K562 (cell line): Measurements from ENCODE around the gene DUSP16. TPM values are rescaled to one million over a fixed set of nuclear protein-coding genes. Genes with fewer than 3 reads are reported as not detected.
"Not testable (repeated sequence)": the region's sequence is repeated elsewhere in the genome, so short reads cannot be mapped to it uniquely, and the experiment has no call there.

ENCODE experiments used
- ATAC-seq: fragments of 200-7000 bp; cut with Tn5 transposase; 3 replicates; pipeline ENCODE4 v1.9.1; 2020; ENCODE audit warnings: moderate library complexity
- BruUV-seq: library from RNA; stranded (reverse); fragments of 400-500 nt; replicated peaks from 2 replicates; lab custom pipeline; 2021; lab: Mats Ljungman, UMichigan
- CTCF ChIA-PET: fragments of 300-600 bp; formaldehyde crosslinking; extraction: SDS; loops from one replicate; lab custom pipeline; 2021; ENCODE audit warnings: low intra/inter-chr PET ratio; lab: Yijun Ruan, JAX
- POLR2A ChIA-PET: fragments of 300-600, 350-650 bp; sonication (Branson Sonifier 250); formaldehyde crosslinking; extraction: SDS; loops from one replicate; lab custom pipeline; 2021; ENCODE audit warnings: antibody characterized with exemption, inconsistent platforms; lab: Yijun Ruan, JAX
- DNase-seq, 4 experiments: peaks; one replicate each; pipeline versions ENCODE4 v3.0.0 to v3.0.0-alpha.2; 2011 to 2018; ENCODE audit warnings: low spot score in 3 of 4, mixed read lengths in 3 of 4; ENCODE audit errors: extremely low read depth in 1 of 4
- FAIRE-seq: peaks from 2 replicates; lab custom pipeline; 2011; peaks lifted over from hg19 to GRCh38; lab: Jason Lieb, UNC
- H2AFZ ChIP-seq: 2 replicates; pipeline ENCODE4 v1.6.0; 2011; ENCODE audit warnings: low read depth, low read length, control low read depth, inconsistent platforms
- H3K27ac ChIP-seq: fragments of 200-600 bp; 3 replicates; pipeline ENCODE4 v1.8.0; 2011; ENCODE audit warnings: low read depth, mild to moderate bottlenecking, control low read depth, inconsistent platforms, low read length, moderate library complexity, mixed read lengths; ENCODE audit errors: extremely low read depth
- H3K27me3 ChIP-seq, 2 experiments: fragments of 300-600 bp in 1 of 2; 2 replicates in 1 of 2; 3 replicates in 1 of 2; pipeline versions ENCODE4 v1.6.0 to v1.8.0; 2011; ENCODE audit warnings: inconsistent platforms in 2 of 2, low read length in 2 of 2, mild to moderate bottlenecking in 1 of 2, mixed read lengths in 1 of 2, moderate library complexity in 1 of 2; ENCODE audit not compliant: control insufficient read depth in 2 of 2, insufficient read depth in 2 of 2
- H3K36me3 ChIP-seq: fragments of 300-600 bp; 3 replicates; pipeline ENCODE4 v1.8.0; 2011; ENCODE audit warnings: mild to moderate bottlenecking, low read length, inconsistent platforms; ENCODE audit not compliant: control insufficient read depth, insufficient read depth
- H3K4me1 ChIP-seq, 2 experiments: fragments of 200-600 bp in 1 of 2; replicated peaks in 1 of 2; 2 replicates in 1 of 2; 3 replicates in 1 of 2; pipeline versions ENCODE4 v1.5.1 to v1.8.0; 2011; ENCODE audit warnings: inconsistent platforms in 2 of 2, low read length in 2 of 2, mild to moderate bottlenecking in 1 of 2, mixed read lengths in 1 of 2, moderate library complexity in 1 of 2; ENCODE audit not compliant: control insufficient read depth in 2 of 2, insufficient read depth in 2 of 2
- H3K4me2 ChIP-seq: 2 replicates; pipeline ENCODE4 v1.6.1; 2011; ENCODE audit warnings: low read length, control low read depth, inconsistent platforms, mixed read lengths; ENCODE audit not compliant: insufficient read depth
- H3K4me3 ChIP-seq: fragments of 200-600 bp; sonication (generic), shearing (Covaris generic); 2 replicates; pipeline ENCODE4 v1.5.1; 2016; ENCODE audit warnings: control low read depth, inconsistent platforms
- H3K79me2 ChIP-seq: fragments of 200-600 bp; 3 replicates; pipeline ENCODE4 v1.8.0; 2011; ENCODE audit warnings: low read length, inconsistent platforms; ENCODE audit not compliant: control insufficient read depth, insufficient read depth
- H3K9ac ChIP-seq, 2 experiments: 2 replicates each; pipeline versions ENCODE4 v1.6.0 to v1.6.1; 2011; ENCODE audit warnings: low read depth in 2 of 2, low read length in 2 of 2, control low read depth in 1 of 2, inconsistent platforms in 1 of 2, mild to moderate bottlenecking in 1 of 2, mixed read lengths in 1 of 2; ENCODE audit not compliant: insufficient read depth in 1 of 2
- H3K9me1 ChIP-seq: one replicate; pipeline ENCODE4 v1.6.0; 2011; ENCODE audit warnings: inconsistent platforms, mild to moderate bottlenecking, low read length, moderate library complexity; ENCODE audit not compliant: control insufficient read depth, insufficient read depth
- H3K9me3 ChIP-seq: replicated peaks from 2 replicates; pipeline ENCODE4 v1.5.1; 2011; ENCODE audit warnings: low read depth, low read length, inconsistent platforms; ENCODE audit not compliant: control insufficient read depth, insufficient read depth
- H4K20me1 ChIP-seq: replicated peaks from 2 replicates; pipeline ENCODE4 v1.6.1; 2011; ENCODE audit warnings: low read length, inconsistent platforms, mixed read lengths; ENCODE audit not compliant: control insufficient read depth, insufficient read depth
- BHLHE40 ChIP-seq: IDR thresholded peaks from 2 replicates; pipeline ENCODE4 v1.6.1; 2011; ENCODE audit warnings: low read length, improper control_type of control experiment
- KDM4B ChIP-seq, 2 experiments: fragments of 450-650 bp in 1 of 2; sonication (generic) in 1 of 2; IDR thresholded peaks; 2 replicates each; pipeline ENCODE4 v1.6.1; 2016 to 2017; ENCODE audit warnings: borderline replicate concordance in 2 of 2, antibody characterized with exemption in 1 of 2, low read depth in 1 of 2, mild to moderate bottlenecking in 1 of 2
- POU5F1 ChIP-seq: fragments of 150-350 bp; IDR thresholded peaks from 2 replicates; pipeline ENCODE4 v1.6.1; 2014; ENCODE audit warnings: borderline replicate concordance, low read length, low read depth, mild to moderate bottlenecking; ENCODE audit not compliant: partially characterized antibody
- SRSF7 ChIP-seq: fragments of 200-400 bp; formaldehyde crosslinking; optimal IDR thresholded peaks from 2 replicates; pipeline ENCODE3; 2017; ENCODE audit warnings: mild to moderate bottlenecking, low read depth, low read length
- TOE1 ChIP-seq, 2 experiments: fragments of 450-650 bp in 1 of 2; sonication (generic) in 1 of 2; formaldehyde crosslinking in 1 of 2; IDR thresholded peaks; 2 replicates each; pipeline versions ENCODE4 v1.7.1 to v1.8.0; 2016 to 2022; ENCODE audit warnings: borderline replicate concordance in 2 of 2, mild to moderate bottlenecking in 2 of 2, antibody characterized with exemption in 1 of 2, inconsistent platforms in 1 of 2, low read depth in 1 of 2, missing genetic modification reagents in 1 of 2, moderate library complexity in 1 of 2
- YBX1 ChIP-seq: fragments of 450-650 bp; IDR thresholded peaks from 2 replicates; pipeline ENCODE4 v1.7.1; 2016; ENCODE audit warnings: mild to moderate bottlenecking
- WGBS: fragments of 100-300 bp; shearing (Covaris generic); methylation state at CpG from one replicate; pipeline ENCODE4 v1.1.6; 2016; ENCODE audit warnings: low coverage, mixed read lengths; ENCODE audit not compliant: insufficient coverage; ENCODE audit errors: missing lambda C conversion rate; 5-methylcytosine and 5-hydroxymethylcytosine counted together
- in situ Hi-C: fragments of 300-500 bp; cut with MboI; formaldehyde crosslinking; loops from 4 replicates; pipeline ENCODE4 v1.15.0; 2018; ENCODE audit warnings: inconsistent platforms, mixed read lengths
- intact Hi-C: fragments of 100-400 bp; cut with micrococcal nuclease; formaldehyde crosslinking; loops from 2 replicates; pipeline ENCODE4 v1.14.2; 2022
- polyA plus RNA-seq, 8 experiments: library from polyadenylated mRNA; depleted of rRNA in 4 of 8; stranded (reverse) in 5 of 8; unstranded in 3 of 8; fragments of >200 nt; fragmentation: Nextera tagmentation in 2 of 8; fragmentation: Illumina TruSeq in 1 of 8; extraction: Ambion mirVana in 2 of 8; extraction: Trizol in 1 of 8; gene quantifications; 2 replicates each; pipeline versions ENCODE4 v1.2.1 to v1.2.3, GENCODE V29; 2011 to 2014; ENCODE audit warnings: inconsistent platforms in 1 of 8, missing spikeins in 1 of 8
- total RNA-seq, 7 experiments: library from RNA; depleted of rRNA in 6 of 7; stranded (reverse); fragments of >200 nt in 6 of 7; fragmentation: Illumina TruSeq in 2 of 7; extraction: Trizol in 2 of 7; gene quantifications; 2 replicates each; pipeline versions ENCODE4 v1.2.1 to v1.2.3, GENCODE V29; 2011 to 2021; ENCODE audit warnings: low replicate concordance in 1 of 7
- TF ChIP-seq, protein P1 (sequence below): fragments of 250-450 bp; sonication (Bioruptor Pico); IDR thresholded peaks from 2 replicates; pipeline ENCODE4 v1.9.0; 2021; ENCODE audit warnings: mild to moderate bottlenecking
- TF ChIP-seq, protein P2 (sequence below): fragments of 450-650 bp; IDR thresholded peaks from 2 replicates; pipeline ENCODE4 v1.7.0; 2016; ENCODE audit warnings: borderline replicate concordance

The DUSP16 gene
- total and polyA plus RNA-seq, 9 of the 15 experiments (the other 6 are each of a cell fraction or from before 2014, with no cell fraction given), result 0.70 to 12.3 (median 5.7) TPM

GRCh38 chr12:12582895-12583303 lies 20.2 kb upstream of the DUSP16 start (continued):
- TF ChIP-seq TOE1 (IDR thresholded peaks at IDR 0.05; ENCODE audit: borderline replicate concordance) (no peak), TOE1 (CRISPR knock-in tag; IDR thresholded peaks at IDR 0.05; ENCODE audit: borderline replicate concordance, low read depth) (no peak), SRSF7 (no peak)
- TF ChIP-seq, all 486 proteins: peak for 0

- no peaks in the 10 kb centered on the region for H4K20me1 ChIP-seq
- ChIA-PET CTCF (no interaction called here), POLR2A (no interaction called here)
- H2AFZ ChIP-seq, result peak overlapping the region; percentile 74
- 30% methylated on average over 4 of the region's 4 CpGs for WGBS
- H3K4me3 ChIP-seq, result no peak overlapping the region
- no peaks in the 10 kb centered on the region for H3K27me3 ChIP-seq
- no peak for DNase-seq
- no peaks in the 10 kb centered on the region for H3K4me1 ChIP-seq
- H3K27ac ChIP-seq, result no peak overlapping the region
- H3K79me2 ChIP-seq, result no peaks in the 10 kb centered on the region
- intact Hi-C loops, result no loop called here
- H3K9me3 ChIP-seq, result no peaks in the 10 kb centered on the region
- no peak; the same call in 2 of the 3 replicates for ATAC-seq
- no peak overlapping the region for H3K9ac ChIP-seq
- TF ChIP-seq YBX1, result no peak
- TF ChIP-seq, protein P1, sequence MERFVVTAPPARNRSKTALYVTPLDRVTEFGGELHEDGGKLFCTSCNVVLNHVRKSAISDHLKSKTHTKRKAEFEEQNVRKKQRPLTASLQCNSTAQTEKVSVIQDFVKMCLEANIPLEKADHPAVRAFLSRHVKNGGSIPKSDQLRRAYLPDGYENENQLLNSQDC (CRISPR knock-in tag), result no peak
- TF ChIP-seq POU5F1, result no peak
- TF ChIP-seq, protein P2, sequence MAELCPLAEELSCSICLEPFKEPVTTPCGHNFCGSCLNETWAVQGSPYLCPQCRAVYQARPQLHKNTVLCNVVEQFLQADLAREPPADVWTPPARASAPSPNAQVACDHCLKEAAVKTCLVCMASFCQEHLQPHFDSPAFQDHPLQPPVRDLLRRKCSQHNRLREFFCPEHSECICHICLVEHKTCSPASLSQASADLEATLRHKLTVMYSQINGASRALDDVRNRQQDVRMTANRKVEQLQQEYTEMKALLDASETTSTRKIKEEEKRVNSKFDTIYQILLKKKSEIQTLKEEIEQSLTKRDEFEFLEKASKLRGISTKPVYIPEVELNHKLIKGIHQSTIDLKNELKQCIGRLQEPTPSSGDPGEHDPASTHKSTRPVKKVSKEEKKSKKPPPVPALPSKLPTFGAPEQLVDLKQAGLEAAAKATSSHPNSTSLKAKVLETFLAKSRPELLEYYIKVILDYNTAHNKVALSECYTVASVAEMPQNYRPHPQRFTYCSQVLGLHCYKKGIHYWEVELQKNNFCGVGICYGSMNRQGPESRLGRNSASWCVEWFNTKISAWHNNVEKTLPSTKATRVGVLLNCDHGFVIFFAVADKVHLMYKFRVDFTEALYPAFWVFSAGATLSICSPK, result no peak
- no peak for TF ChIP-seq BHLHE40
- TF ChIP-seq KDM4B (IDR thresholded peaks at IDR 0.05; ENCODE audit: borderline replicate concordance in 2 of 2, low read depth in 1 of 2), result no peak
- in situ Hi-C loops, result no loop called here
- BruUV-seq, result no TSS peak
- H3K36me3 ChIP-seq, result no peaks in the 10 kb centered on the region
- no peak overlapping the region for H3K4me2 ChIP-seq
- H3K9me1 ChIP-seq, result no peaks in the 10 kb centered on the region
- FAIRE-seq, result no peak
These were observed 19.7 kb upstream of the DUSP16 start for GRCh38 chr12:12582193-12582881.

GRCh38 chr12:12580716-12581115 lies 18.1 kb upstream of the DUSP16 start:
- H3K4me2 ChIP-seq, DNase-seq, H4K20me1 ChIP-seq, H3K9ac ChIP-seq, ATAC-seq, in situ Hi-C loops, H3K79me2 ChIP-seq, H3K36me3 ChIP-seq, H3K4me3 ChIP-seq, H3K27me3 ChIP-seq, FAIRE-seq, H3K9me1 ChIP-seq, H3K4me1 ChIP-seq, H2AFZ ChIP-seq, BruUV-seq, intact Hi-C loops, H3K27ac ChIP-seq, H3K9me3 ChIP-seq, POLR2A ChIA-PET: not testable (repeated sequence)
- WGBS, result 0% methylated on average over 1 of the region's 1 CpG
- CTCF ChIA-PET, result interaction anchor here (0.6 kb wide), 1 partner anchor 223 kb away, joined by 3 read pairs; no protein-coding TSS in a partner anchor
